ENCODE measurements around the gene FAF2. TPM values are rescaled to one million over a fixed set of nuclear protein-coding genes. Genes with fewer than 3 reads are reported as not detected.

The FAF2 gene
- total RNA-seq, 1 donor from 2014 or later: 35.6 TPM

GRCh38 chr5:176536132-176536901, 88.1 kb downstream of the FAF2 start:
- DNase-seq (ENCODE audit: low spot score): peak; percentile 90
- intact Hi-C loops (cut with DNase I): no loop called here

GRCh38 chr5:176536902-176537553, 88.8 kb downstream of the FAF2 start, which contains the start of gene RNF44:
RNF44 (minus strand) TSS chr5:176537402; CDS start chr5:176532472, 4,930 bp downstream.
- intact Hi-C loops (cut with DNase I): no loop called here
- DNase-seq (ENCODE audit: low spot score) (peak; percentile 99), ATAC-seq (peak; percentile 92)

More at GRCh38 chr5:176536132-176536901, 88.1 kb downstream of the FAF2 start:
- ATAC-seq: peak; percentile 53

DNA sequence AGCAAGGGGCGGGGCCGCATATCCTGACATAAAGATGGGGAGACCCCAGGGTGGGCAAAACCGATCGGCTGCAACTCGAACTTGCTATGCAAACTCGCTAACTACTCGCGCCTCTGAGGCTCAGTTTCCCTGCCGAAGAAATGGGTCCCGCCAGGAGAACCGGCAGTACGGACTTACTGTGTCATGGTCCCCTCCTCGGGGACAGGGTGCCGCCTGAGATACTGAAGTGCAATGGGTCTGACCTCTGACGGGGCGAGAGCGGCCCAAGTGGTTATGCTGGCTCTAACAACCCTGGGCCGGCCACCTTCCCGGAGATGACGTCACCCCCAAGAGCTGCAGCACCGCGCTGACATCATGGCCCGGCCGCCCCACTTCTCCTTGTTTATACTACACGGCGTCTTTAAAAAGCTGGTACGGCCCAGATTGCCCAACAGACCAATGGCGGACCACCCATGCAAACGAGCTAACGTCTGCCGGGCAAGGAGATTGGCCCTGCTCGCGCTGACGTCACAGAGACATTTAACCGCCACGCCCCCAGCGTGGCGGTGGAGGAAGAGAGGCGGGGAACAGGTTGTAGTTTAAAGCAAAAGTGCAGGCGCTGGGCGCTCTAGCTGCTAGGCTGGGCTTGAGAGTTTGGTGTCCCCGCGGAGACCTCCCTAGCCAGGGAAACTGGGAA, 89.5 kb downstream of the FAF2 start:
- DNase-seq (ENCODE audit: low spot score) (peak; percentile 99), ATAC-seq (peak; percentile 94)
- intact Hi-C loops (cut with DNase I): no loop called here

DNA sequence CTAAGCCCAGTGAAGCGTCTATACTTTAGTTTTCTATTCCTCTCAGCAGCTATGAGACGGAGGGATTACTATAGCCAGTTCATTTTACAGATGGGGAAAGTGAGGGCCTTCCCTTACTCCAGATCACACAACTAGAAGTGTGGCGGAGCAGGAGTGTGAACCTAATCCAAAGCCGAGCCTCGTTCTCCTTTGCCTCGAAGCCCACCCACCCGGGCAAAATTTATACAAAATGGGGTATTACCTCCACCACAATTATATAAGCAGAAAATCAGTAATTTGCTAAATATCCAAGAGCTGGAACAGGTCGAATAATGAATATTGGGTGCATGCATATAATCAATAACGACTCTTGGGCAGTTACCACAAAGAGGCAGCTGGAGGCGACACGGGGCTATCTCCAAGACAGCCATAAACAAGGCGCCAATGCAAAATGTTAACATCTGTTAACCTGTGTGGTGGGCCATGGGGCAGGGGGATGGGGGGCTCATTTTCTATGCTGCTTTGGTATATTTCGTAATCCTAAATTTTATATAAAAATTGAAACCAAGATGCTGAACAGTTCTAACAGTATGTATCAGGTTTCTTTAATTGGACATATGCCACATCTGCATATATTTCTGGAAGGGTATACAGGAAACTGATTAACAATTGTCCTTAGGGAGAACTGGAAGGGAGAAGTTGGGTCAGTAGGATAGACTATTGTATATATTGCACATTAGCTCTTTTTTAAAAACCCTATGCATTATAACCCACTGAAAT, 90.2 kb downstream of the FAF2 start:
- ATAC-seq: no peak
- no peak for DNase-seq (ENCODE audit: low spot score)
- intact Hi-C loops (cut with DNase I): no loop called here

DNA sequence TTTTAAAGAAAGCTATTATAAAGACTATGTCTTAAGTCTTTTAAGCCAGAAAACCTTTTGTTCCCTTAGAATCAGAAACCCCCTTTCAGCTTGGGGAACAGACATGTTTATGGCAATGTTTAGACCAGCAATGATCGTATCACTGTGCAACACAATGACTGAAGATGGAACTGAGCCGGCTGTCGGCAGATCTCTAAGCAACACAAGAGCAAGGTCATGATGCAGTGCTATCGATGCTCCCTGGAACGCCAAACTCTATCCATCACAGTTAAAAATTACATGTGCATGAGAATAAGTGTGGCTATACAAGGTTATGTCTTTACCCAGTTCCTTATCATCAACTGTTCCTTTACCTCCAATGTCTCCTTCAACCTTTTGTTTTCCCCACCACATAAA, 90.8 kb downstream of the FAF2 start:
- DNase-seq (ENCODE audit: low spot score): no peak
- intact Hi-C loops (cut with DNase I): no loop called here

DNA sequence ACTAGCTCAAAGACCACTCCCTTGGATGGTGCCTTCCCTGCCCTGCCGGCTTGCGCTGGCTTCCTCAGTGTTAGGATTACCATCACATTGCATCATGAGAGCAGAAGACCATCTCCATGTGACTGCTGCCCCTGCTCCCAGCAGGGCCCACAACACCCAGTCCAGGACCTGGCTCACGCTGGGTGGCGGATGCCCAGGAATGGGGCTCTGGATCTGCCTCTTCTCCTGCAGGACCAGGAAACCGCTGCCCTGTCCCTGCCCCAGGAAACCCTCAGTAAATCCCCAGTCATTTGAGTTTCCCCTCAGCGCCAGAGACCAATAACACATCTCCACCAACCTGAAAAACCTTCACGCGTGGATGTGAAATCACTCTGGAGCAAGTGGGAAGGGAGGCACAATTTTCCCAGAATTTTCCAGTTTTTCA, 92.3 kb downstream of the FAF2 start:
- ATAC-seq (no peak), DNase-seq (ENCODE audit: low spot score) (no peak)
- intact Hi-C loops (cut with DNase I): no loop called here

More for the DNA sequence above, 90.8 kb downstream of the FAF2 start:
- ATAC-seq: no peak

GRCh38 chr5:176540956-176541337, 92.8 kb downstream of the FAF2 start:
- DNase-seq (ENCODE audit: low spot score): no peak
- intact Hi-C loops (cut with DNase I): no loop called here
- no peak for ATAC-seq

DNA sequence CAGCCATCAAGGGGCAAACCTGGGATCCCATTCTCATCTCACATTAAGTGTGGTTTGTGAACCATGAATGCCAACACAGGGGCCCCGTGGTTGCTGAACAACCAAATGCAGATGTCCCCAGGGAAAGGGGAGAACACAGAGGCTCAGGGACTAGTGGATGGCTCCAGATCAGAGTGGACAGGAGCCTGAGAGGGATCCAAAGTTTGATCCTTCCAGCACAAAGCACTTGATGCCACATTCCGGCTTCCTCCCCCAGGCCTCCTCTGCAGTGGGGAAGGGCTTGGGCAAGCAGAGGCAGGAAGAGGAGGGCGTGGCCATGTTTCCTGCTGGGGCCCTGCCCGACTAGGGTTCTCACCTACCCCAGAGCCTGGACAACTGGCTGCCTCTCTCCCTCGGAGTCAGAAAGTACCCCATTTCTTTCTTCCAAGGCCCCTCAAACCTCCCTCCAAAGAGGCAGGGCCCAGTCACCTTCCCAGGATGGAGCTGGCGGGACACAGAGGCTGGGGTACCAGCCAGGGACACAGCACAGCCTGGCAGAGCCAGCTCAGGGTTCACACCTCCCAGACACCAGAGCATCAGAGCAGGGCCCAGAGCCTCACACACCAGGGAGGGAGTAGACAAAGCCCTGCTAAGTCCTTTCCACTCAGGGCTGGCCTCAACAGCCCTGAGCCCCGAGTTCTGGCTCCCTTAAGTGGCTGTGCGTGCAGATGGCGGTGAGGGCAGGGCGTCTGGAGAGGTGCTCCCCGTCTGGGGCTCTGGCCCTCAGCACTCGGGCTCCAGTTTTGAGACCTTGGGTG, 93.4 kb downstream of the FAF2 start:
- intact Hi-C loops (cut with DNase I): no loop called here

GRCh38 chr5:176542135-176542595, 94.0 kb downstream of the FAF2 start:
- intact Hi-C loops (cut with DNase I): no loop called here

More for the DNA sequence above, 93.4 kb downstream of the FAF2 start:
- ATAC-seq (no peak), DNase-seq (ENCODE audit: low spot score) (peak; percentile 76)

GRCh38 chr5:176542596-176543427, 94.6 kb downstream of the FAF2 start:
- ATAC-seq (no peak), DNase-seq (ENCODE audit: low spot score) (no peak)
- intact Hi-C loops (cut with DNase I): no loop called here

More at GRCh38 chr5:176542135-176542595, 94.0 kb downstream of the FAF2 start:
- peak; percentile 70 for DNase-seq (ENCODE audit: low spot score)
- ATAC-seq: no peak

DNA sequence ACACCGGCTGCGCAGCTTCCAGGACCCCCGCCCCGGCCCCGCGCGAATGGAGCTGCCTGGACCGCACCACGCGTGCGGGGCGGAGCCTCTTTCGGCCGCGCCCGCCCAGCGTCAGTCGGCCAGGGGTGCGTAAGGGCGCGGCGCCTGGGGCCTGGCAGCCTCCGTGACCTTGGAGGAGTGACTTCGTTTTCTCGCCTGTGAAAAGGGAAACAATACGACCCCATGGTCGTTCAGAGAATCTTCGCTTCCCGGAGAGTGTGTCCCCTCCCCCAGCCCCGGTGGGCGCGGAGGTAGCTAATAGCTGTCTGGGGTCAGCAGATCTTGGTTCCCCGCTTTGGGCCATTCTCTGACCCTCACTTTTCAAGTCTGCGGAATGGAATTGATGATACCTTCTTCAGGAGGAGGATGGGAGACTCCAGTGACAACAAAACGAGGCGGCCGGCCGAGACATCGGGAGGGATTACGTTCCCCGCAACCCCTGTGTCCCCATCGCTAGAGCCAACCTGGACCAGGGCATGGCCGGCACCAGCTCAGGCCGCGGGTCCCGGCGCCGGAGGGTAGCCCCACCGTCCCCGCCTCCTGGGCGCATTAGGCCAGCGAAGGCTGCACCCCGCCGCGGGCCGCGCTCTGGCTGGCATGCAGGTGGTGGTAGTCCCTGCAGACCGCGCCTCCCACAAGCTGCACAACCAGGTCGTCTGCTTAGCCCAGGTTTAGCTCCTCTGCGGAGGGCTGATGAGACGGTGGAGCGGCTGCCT, 95.4 kb downstream of the FAF2 start:
- ATAC-seq (peak; percentile 88), DNase-seq (ENCODE audit: low spot score) (peak; percentile 75)
- intact Hi-C loops (cut with DNase I): no loop called here

GRCh38 chr5:176545388-176545736, 97.2 kb downstream of the FAF2 start:
- intact Hi-C loops (cut with DNase I): no loop called here
- no peak for ATAC-seq
- DNase-seq (ENCODE audit: low spot score): no peak

GRCh38 chr5:176545737-176546509, 97.7 kb downstream of the FAF2 start:
- no peak for ATAC-seq
- intact Hi-C loops (cut with DNase I): no loop called here
- DNase-seq (ENCODE audit: low spot score): no peak

DNA sequence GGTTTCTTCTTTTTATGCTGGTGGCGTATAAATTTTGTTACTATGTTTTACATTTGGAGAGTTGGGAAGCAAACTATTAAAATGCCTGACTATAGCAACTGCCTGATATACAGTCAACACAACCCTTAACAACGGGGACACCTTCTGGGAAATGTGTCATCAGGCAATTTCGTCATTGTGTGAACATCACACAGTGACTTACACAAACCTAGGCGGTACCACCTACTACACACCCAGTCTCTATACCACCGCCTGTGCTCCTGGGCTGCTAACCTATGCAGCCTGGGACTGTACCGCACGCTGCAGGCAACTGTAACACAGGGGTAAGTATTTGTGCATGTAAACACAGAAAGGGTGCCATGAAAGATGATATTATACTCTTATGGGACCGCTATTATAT, 99.6 kb downstream of the FAF2 start:
- ATAC-seq (no peak), DNase-seq (ENCODE audit: low spot score) (no peak)
- intact Hi-C loops (cut with DNase I): no loop called here

GRCh38 chr5:176548967-176549444, 100.8 kb downstream of the FAF2 start, which contains the start of gene CDHR2:
CDHR2 (plus strand) TSS chr5:176549342; CDS start chr5:176565353, 16,011 bp downstream.
- intact Hi-C loops (cut with DNase I): no loop called here

DNA sequence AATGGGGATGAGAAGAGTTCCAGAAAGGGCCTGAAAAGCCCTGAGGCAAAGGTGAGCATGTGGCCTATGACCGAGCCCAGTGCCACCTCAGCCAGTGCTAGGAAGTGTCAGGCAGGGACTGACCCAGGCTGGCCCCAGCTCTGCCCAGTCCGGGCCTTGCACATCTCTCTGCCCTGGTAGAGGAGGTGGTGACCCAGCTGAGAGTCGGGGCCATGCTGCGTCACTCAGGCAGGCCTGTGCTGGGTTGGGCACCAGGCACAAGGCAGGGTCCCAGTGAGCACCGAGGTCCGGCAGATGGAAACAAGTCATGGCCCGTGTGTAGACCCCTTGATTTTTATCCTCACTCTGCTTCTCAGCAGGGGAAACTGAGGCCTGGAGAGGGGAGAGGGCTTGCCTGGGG, 101.7 kb downstream of the FAF2 start:
- no peak for ATAC-seq
- intact Hi-C loops (cut with DNase I): no loop called here

More at GRCh38 chr5:176548967-176549444, 100.8 kb downstream of the FAF2 start, which contains the start of gene CDHR2:
- DNase-seq (ENCODE audit: low spot score): no peak
- ATAC-seq: no peak

More for the DNA sequence above, 101.7 kb downstream of the FAF2 start:
- no peak for DNase-seq (ENCODE audit: low spot score)
